HUES6 (cell line): ENCODE results near the gene SH3BP5.

Experiments used
- H3K27ac ChIP-seq: 2 replicates; pipeline ENCODE4 v1.7.0; 2013; ENCODE audit warnings: low read depth, mild to moderate bottlenecking, low read length, inconsistent platforms
- H3K27me3 ChIP-seq: 2 replicates; pipeline ENCODE4 v1.6.1; 2013; ENCODE audit warnings: low read length; ENCODE audit not compliant: control insufficient read depth, insufficient read depth
- H3K36me3 ChIP-seq: 2 replicates; pipeline ENCODE4 v1.6.1; 2013; ENCODE audit warnings: low read length; ENCODE audit not compliant: control insufficient read depth, insufficient read depth
- H3K4me1 ChIP-seq: 2 replicates; pipeline ENCODE4 v1.6.1; 2013; ENCODE audit warnings: low read length; ENCODE audit not compliant: control insufficient read depth, insufficient read depth
- H3K4me3 ChIP-seq: 2 replicates; pipeline ENCODE4 v1.5.1; 2013; ENCODE audit warnings: low read depth, low read length
- H3K9ac ChIP-seq: one replicate; pipeline ENCODE4 v1.6.1; 2013; ENCODE audit warnings: mild to moderate bottlenecking, low read length
- H3K9me3 ChIP-seq: 2 replicates; pipeline ENCODE4 v1.6.1; 2013; ENCODE audit warnings: low read depth, low read length; ENCODE audit not compliant: control insufficient read depth, insufficient read depth

Gene SH3BP5

DNA sequence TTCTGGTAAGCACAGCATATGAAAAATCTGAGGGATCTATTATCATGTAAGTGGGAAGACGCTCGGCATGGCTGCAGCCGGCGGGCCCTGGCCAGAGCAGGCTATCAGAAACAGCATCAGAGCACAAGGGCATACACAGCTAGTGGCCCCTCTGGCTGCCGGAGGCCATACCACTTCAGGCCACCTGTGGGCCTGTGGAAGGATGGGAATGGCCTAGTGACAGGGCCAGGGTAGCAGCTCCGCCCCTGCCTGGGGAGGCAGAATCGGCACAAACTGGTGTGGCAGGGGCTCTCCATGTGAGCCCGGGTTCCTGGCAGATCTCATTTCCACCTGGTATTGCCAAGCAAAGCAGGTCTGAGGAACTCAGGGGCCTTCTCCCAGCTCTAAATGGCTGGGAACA, 46.4 kb downstream of the SH3BP5 start:
- H3K4me3 ChIP-seq = no peak overlapping the region
- 0 out of 2 replicates have a peak, but pooled peaks cover 8% of the 10 kb centered on the region for H3K4me1 ChIP-seq
- H3K27ac ChIP-seq = no peak overlapping the region
- no peaks in the 10 kb centered on the region for H3K36me3 ChIP-seq
- no peak overlapping the region for H3K9ac ChIP-seq
- no peaks in the 10 kb centered on the region for H3K27me3 ChIP-seq
- H3K9me3 ChIP-seq = no peaks in the 10 kb centered on the region

DNA sequence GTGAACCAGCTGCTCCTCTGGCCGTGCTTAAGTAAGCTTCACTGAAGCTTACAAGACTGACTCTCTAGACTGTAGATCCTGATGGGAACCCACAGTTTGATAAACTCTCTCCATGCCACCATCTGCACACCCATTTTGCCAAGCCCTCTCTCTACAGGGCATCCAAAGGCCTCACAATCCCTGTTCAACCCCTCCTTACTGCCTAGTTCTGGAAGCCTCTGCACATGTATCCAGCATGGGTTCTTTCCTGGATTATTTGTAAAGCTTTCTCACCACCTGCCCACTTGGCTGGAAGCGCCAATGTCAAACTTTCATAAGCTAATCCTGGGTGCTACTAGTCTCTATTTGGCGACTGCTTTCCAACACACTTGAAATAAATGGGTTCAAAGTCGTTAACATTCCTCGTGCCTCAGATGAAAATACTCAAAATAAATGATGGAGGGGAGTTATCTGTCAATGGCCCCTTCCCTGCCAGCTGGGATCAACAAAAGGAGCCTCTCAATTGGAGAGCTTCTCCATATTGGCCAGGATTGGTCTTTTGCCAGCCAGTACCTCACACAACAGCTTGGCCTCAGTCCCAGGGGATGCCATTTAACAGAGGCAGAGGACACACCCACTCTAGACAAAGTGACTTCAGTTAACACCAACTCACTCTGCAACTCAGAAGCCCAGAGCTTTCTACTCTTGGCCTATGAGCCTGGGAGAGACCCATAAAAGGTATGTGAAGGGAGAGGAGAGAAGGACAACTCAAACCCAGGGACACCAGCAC, 48.1 kb downstream of the SH3BP5 start:
- Histone ChIP-seq H3K9me3 (no peaks in the 10 kb centered on the region), H3K4me1 (peaks cover 14% of the 10 kb centered on the region), H3K4me3 (no peak overlapping the region), H3K27ac (no peak overlapping the region), H3K36me3 (no peaks in the 10 kb centered on the region), H3K9ac (no peak overlapping the region), H3K27me3 (no peaks in the 10 kb centered on the region)

DNA sequence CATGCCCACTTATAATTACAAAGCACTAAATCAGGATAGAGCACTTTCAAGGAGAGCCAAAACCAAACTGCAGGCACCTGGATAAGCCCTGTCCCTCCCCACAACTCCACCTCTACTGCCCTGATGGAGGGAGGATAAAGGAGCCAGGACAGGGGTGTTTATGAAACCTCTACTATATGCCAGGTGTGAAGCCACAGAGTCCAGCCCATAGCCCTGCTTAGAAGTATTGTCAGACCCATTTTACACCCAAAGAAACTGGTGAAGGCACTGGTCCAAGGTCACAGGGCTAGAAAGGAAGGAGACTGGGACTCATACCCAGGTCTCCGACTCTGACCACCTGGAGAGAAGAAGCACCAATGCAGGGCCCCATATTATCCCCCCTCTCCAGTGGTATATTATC, 48.7 kb downstream of the SH3BP5 start:
- H3K27me3 ChIP-seq = no peaks in the 10 kb centered on the region
- H3K9me3 ChIP-seq = no peaks in the 10 kb centered on the region
- H3K4me3 ChIP-seq = no peak overlapping the region
- H3K4me1 ChIP-seq = peaks cover 14% of the 10 kb centered on the region
- no peak overlapping the region for H3K27ac ChIP-seq
- no peak overlapping the region for H3K9ac ChIP-seq
- H3K36me3 ChIP-seq = no peaks in the 10 kb centered on the region

DNA sequence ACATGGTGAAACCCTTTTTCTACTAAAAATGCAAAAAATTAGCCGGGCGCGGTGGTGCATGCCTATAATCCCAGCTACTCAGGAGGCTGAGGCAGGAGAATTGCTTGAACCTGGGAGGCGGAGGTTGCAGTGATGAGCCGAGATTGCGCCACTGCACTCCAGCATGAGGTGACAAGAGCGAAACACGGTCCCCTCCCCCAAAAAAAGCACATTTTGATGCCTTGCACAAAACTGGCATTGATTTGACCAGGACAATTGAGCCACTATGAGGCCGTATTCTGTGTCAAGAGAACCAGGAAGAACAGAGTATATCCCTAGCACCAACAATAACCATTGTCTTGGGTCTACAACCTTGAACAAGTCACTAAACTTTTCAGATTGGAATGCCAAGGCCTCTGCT, 50.6 kb downstream of the SH3BP5 start:
- Histone ChIP-seq H3K27ac (no peak overlapping the region), H3K9ac (no peak overlapping the region), H3K4me3 (no peak overlapping the region), H3K27me3 (no peaks in the 10 kb centered on the region), H3K4me1 (peaks cover 25% of the 10 kb centered on the region), H3K9me3 (no peaks in the 10 kb centered on the region), H3K36me3 (no peaks in the 10 kb centered on the region)

DNA sequence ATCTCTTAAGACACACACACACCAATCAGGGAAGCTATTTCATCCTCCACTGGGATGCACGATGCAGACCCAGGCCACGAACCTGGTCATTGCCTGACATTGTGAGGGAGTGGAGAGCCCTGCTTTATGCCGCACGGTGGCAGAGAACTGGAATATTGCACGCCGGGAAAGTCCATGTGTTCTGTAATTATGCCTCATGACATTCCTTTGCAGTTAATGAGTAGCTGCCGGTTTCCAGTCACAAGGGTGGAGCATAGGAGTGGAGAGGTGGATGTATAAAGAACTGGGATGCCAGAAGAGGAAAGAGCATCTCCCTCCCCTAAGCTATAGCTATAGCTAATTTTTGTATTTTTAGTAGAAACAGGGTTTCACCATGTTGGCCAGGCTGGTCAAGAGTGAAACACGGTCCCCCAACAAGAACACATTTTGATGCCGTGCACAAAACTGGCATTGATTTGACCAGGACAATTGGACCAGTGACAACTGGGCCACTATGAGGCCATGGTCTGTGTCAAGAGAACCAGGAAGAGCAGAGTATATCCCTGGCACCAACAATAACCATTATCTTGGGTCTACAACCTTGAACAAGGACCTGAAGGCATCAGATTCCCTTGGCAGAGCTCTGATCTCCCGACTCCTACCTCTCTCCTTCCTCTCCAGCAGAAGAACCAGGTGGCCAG, 51.4 kb downstream of the SH3BP5 start:
- no peaks in the 10 kb centered on the region for H3K36me3 ChIP-seq
- no peak overlapping the region for H3K4me3 ChIP-seq
- no peaks in the 10 kb centered on the region for H3K27me3 ChIP-seq
- no peaks in the 10 kb centered on the region for H3K9me3 ChIP-seq
- H3K27ac ChIP-seq = no peak overlapping the region
- peaks cover 21% of the 10 kb centered on the region for H3K4me1 ChIP-seq
- no peak overlapping the region for H3K9ac ChIP-seq

DNA sequence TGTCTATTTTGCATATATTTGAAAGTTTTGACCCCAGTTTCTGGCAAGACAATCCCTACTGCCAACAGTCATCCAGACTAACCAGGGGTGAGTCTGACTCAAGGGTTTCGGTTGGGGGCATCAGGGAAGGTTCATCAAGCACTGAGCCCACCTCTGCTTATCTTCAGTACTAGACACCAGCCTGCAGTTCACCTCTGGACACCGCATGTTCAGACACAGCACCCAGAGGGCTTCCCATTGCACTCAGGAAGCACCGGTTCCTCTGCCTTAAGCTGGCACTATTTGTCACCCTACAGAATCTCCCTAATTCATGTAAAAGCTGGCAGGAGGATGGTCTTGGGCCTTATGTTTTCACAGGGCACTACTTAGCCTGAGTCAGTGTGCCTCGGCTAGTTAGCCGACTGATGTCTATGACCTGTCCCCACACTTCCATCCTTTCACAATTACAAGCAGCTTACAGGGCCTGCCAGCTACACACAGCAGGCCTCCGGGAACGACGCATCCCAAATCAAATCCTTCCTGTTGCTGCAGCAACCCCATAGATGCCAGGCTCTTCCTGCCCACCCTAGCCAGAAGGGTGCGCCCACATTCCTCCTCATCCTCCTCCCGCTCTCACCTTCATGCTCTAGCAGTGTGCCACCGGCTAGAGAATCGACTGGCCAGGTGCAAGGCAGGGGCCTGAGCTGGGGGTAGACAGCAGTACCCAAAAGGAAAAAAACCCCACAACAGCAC, 52.5 kb downstream of the SH3BP5 start:
- Histone ChIP-seq H3K4me3 (no peak overlapping the region), H3K36me3 (no peaks in the 10 kb centered on the region), H3K27ac (no peak overlapping the region), H3K27me3 (no peaks in the 10 kb centered on the region), H3K9me3 (no peaks in the 10 kb centered on the region), H3K4me1 (peaks cover 17% of the 10 kb centered on the region), H3K9ac (no peak overlapping the region)

DNA sequence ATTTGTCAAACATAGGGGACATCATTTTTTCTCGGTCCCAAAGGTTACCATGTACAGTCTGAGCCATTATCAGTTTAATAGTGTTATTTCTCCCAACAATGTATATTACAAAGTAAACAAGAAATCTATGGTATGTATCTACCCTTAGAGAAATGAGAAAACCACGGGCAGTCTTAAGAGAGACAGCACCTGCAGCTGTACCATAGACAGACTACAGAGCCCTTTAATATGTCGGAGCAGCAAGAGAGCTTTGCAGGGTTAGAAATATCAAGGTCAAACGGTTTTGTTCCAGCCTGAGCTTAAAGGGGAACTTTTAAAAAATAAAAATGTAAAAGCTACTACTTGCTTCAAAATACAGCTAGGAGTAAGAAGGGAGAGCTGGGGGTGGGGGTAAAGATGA, 53.2 kb downstream of the SH3BP5 start:
- no peaks in the 10 kb centered on the region for H3K9me3 ChIP-seq
- H3K9ac ChIP-seq = no peak overlapping the region
- H3K4me3 ChIP-seq = no peak overlapping the region
- no peak overlapping the region for H3K27ac ChIP-seq
- peaks cover 17% of the 10 kb centered on the region for H3K4me1 ChIP-seq
- no peaks in the 10 kb centered on the region for H3K27me3 ChIP-seq
- H3K36me3 ChIP-seq = no peaks in the 10 kb centered on the region

DNA sequence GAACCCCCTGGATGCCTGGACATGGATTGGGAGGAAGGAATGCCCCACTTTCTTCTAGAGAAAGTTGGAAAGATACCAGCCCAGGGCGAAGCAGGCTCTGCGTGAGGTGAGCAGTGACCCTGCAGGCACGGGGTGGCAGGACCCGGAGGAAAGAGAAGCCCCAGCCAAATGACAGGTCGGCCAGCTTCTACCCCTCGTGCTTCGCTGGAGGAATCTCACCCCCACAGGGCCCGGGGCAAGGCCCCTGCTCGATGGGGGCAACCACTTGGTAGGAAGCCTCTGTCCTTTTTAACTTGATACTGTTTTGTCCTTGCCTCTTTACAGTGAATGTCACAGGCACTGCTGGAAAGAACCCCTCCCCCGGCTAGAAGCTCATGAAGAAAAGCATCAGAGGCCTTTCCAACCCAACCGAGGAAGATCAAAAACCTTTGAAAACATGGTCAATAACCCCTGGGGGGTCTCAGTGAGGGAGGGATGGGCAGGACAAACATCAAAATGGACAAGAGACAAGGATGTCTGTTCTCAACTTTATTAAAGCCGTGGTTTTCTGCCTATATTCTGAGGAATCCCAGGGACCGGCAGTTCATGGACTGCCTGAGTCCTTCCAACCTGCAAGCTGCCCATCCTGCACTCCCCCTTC, 54.4 kb downstream of the SH3BP5 start:
- H3K9me3 ChIP-seq = no peaks in the 10 kb centered on the region

DNA sequence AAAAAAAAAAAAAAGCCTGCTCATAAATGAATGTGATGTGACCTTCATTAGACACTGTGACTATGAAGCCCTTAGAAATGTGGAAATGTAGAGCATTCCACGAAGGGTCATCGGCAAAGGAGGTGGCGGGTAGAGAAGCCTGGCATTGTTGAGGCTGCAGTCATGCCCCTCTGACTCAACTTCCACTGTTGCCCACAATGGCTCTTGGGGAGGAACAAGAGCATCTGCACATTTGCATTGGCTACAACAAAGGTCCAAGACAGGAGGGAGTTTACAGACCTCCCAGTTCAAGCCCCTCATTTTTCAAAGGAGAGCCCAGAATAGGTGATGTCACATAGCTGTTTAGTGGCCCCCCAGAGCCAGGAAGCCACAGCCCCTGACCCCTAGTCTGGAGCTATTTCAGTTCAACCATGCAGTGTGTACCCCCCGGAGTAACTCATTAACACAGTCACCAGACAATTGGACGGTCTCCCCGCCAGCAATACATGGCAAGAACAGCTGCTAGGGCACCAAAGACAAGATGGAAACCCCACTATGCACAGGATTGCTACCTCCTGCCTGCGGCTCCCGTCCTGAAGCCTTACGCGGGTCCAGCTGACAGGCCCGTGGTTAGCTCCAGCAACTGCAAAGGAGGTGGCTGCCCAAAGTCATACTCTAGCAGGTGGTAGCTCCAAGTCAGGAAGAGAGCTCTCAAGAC, 56.2 kb downstream of the SH3BP5 start:
- Histone ChIP-seq H3K36me3 (no peaks in the 10 kb centered on the region), H3K9ac (no peak overlapping the region), H3K4me3 (no peak overlapping the region), H3K9me3 (no peaks in the 10 kb centered on the region), H3K4me1 (peaks cover 24% of the 10 kb centered on the region), H3K27me3 (no peaks in the 10 kb centered on the region), H3K27ac (no peak overlapping the region)

More for the DNA sequence above, 54.4 kb downstream of the SH3BP5 start:
- Histone ChIP-seq H3K36me3 (no peaks in the 10 kb centered on the region), H3K9ac (no peak overlapping the region), H3K4me1 (peaks cover 17% of the 10 kb centered on the region), H3K27ac (no peak overlapping the region), H3K27me3 (no peaks in the 10 kb centered on the region), H3K4me3 (no peak overlapping the region)

DNA sequence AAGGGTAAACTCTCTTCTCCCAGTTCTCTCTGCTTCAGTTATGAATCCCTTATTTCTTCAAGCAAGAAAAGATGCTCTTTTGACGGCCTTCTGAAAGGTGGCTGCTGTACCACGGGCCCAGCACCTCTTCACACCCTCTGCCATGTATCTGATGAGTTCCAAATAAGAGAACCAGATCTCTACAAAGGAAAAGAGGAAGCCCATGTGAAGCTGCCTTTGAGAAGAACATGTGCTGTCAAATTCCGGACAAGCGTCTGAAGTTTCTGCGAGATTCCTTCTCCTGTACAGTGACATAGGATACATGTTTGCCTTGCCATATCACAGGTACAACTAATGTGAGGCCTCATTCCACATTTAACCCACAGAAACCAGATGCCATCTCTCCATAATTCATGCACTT, 59.2 kb downstream of the SH3BP5 start:
- H3K27me3 ChIP-seq = no peaks in the 10 kb centered on the region
- H3K36me3 ChIP-seq = no peaks in the 10 kb centered on the region
- H3K4me3 ChIP-seq = no peak overlapping the region
- H3K9ac ChIP-seq = no peak overlapping the region
- H3K9me3 ChIP-seq = no peaks in the 10 kb centered on the region
- peaks cover 38% of the 10 kb centered on the region for H3K4me1 ChIP-seq
- H3K27ac ChIP-seq = no peak overlapping the region
